ENCODE results near the gene ZRANB3. TPM values are rescaled to one million over a fixed set of nuclear protein-coding genes. Genes with fewer than 3 reads are reported as not detected.
A peak's percentile ranks its signal among the peaks of the same experiment; 100 is the strongest.
"Not testable (repeated sequence)": the region's sequence is repeated elsewhere in the genome, so short reads cannot be mapped to it uniquely, and the experiment has no call there.

Gene ZRANB3
- total RNA-seq, 1 donor from 2014 or later = 15.9 TPM

DNA sequence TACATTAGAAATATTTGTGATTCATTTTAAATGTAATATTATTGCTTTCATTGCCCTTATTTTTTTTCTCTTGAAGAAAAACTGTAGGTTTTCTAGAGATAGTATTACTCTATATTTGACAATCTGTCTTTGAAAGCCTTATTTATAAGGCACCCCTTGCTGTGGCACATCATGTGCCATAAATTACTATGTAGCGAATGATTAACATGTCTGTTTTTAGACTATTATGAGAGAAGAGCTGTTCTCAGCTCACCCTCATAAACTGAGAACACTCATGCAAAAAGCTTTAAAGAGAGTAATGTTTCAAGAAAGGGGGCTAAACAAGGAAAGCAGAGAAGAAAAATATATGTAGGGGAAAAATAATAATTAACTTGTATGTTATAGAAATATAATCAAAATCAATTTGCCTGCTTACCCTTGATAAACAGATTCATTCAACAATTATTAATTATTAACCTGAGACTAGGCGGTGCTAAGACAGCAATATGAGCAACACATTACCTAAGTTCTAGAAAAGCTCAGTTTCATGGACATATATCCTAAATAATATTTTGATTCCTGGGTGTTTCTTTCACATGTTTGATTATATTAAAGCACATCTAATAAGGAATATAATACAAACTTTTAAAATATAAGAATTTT is 409.9 kb downstream of the ZRANB3 start:
- no peak for DNase-seq

DNA sequence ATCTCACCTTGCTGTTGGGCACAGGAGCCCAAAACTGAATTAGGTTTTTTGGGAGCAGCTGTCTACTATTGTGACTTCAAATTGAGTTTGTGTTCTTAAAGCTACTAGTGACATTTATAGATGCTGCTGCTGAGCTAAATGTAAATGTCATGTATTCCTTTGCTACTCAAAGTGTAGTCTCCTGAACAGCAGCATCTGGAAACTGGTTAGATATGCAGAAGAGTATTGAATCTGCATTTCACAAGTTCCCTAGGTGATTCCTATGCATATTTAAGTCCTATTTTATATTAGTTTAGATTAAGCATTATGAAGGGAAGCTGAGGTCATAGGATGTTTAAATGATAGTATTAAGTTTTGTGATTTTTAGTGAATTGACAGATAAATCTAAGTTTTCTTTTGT is 411.4 kb downstream of the ZRANB3 start:
- DNase-seq = no peak

DNA sequence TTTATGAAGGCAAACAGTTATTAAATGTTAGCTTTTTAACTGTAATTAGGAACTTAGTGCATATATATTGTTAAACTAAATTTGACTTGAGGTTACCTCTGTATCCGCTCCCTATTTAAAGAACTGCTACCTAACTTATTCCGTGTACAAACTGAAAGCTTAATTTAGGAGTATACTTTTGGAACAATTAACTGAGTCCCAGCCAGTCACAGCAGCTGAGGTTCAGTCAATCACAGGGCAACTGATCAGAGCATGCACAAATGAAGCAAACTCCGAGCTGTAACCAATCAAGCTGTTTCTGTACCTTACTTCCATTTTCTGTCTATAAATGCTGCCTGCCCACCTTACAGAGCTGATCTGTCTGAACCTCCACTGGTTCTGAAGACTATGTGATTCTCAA is 417.7 kb downstream of the ZRANB3 start:
- no peak for DNase-seq

DNA sequence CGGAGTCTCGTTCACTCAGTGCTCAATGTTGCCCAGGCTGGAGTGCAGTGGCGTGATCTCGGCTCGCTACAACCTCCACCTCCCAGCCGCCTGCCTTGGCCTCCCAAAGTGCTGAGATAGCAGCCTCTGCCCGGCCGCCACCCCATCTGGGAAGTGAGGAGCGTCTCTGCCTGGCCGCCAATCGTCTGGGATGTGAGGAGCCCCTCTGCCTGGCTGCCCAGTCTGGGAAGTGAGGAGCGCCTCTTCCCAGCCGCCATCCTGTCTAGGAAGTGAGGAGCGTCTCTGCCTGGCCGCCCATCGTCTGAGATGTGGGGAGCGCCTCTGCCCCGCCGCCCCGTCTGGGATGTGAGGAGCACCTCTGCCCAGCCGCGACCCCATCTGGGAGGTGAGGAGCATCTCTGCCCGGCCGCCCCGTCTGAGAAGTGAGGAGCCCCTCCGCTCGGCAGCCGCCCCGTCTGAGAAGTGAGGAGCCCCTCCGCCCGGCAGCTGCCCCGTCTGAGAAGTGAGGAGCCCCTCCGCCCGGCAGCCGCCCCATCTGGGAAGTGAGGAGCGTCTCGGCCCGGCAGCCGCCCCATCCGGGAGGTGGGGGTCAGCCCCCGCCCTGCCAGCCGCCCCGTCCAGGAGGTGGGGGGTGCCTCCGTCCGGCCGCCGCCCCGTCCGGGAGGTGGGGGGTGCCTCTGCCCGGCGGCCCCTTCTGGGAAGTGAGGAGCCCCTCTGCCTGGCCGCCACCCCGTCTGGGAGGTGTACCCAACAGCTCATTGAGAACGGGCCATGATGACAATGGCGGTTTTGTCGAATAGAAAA is 425.3 kb downstream of the ZRANB3 start:
- DNase-seq = not testable (repeated sequence)

DNA sequence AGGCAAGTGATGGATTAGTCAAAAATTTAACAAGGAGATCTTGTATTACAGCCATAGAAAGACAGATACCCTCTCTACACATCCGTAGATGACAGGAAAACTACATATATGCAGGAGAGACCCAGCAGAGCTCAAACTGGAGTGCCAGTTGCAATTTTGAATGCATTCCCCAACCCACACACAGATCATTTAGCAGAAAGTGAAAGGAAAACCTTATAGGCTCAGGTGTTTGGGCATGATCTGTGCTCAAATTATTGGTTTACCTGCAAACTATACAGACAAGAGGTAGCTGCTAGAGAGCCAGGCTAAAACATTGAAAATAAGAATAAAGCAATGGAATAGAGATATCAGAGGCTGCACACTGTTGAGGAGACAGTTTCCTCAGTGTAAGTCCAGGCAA is 427.2 kb downstream of the ZRANB3 start:
- no peak for DNase-seq

DNA sequence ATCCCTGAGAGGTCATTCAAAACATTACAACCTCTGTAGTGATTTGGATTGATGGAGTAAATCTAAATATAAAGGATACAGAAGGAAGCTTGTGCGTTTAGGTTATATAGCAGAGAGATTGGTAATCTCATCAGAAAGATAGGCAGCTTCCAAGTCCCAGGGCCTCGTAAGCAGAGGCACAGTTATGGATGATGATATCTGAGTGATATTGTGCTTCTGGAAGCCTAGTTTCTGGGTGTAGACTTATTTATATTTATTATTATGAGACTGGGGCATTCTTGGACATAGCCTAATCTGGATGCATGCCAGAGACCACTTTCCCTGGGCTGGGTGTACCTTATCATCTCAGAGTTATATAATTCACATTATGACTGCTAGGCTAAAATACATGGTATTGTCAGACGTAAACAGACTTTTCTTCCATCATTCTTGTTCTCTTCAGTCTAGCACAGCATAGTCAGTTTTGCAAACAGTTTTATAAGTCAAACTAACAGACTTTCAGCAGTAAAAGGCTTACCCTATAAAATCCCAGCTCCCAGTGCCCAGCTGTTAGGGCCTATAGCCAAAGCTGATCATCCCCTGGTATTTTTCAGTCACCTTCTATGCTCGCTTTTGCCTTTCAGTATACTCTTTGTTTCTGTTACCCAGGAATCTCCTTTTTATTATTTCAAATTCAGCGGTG is 431.1 kb downstream of the ZRANB3 start:
- DNase-seq = peak; percentile 13

DNA sequence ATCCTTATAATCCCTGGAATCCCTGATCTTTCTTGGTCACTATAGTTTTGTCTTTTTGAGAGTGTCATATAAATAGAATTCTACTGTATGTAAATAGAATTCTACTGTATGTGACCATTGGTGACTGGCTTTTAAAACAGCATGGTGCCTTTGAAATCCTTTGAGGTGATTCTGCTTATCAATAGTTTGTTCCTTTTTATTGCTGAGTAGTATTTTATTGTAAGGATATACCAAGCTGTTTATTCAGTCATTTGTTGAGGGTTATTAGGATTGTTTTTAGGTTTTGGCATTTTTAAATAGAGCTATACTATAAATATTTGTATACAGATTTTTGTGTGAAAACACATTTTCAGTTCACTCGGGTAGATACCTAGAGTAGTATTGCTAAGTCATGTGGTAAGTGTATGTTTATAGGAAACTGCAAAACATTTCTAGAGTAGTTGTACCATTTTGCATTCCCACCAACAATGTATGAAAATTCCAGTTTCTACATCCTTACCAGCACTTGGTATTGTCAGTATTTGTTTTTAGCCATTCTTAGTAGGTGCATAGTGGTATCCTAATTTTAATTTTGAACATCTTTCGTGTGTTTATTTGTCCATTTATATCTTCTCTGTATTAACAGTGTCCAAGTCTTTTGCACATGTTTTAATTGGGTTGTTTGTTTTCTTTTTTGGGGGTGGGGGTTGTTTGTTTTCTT is 433.3 kb downstream of the ZRANB3 start:
- DNase-seq = no peak

DNA sequence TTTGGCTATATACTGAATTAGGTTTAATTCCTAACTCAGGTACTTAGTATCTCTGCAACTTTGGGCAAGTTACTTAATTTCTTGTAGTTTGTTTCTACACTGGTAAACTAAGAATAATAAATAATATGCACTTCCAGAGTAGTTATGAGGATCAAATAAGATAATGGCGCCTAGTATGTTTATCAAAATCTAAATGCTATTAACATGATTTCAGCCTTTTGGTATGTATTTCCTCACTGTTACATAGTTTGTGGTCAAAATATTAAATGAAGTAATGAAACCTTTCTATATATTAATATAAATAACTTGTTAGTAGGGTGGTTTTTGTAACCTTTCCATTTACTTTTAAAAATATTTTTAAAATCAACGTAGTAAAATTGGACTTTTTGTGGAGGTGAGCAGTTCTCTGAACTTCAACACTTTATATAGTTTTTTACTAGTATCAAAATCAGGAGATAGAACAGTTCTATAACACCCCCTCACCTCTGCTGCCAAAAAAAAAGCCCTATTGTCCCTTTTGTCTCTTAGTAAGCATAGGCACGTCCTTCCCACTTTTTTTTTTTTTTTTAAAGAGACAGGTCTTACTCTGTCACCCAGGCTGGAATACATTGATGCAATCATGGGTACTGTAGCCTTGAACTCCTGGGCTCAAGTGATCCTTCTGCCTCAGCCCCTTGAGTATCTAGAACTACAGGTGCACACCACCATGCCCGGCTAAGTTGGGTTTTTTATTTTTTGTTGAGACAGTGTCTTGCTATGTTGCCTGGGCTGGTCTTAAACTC is 434.2 kb downstream of the ZRANB3 start:
- DNase-seq = no peak

DNA sequence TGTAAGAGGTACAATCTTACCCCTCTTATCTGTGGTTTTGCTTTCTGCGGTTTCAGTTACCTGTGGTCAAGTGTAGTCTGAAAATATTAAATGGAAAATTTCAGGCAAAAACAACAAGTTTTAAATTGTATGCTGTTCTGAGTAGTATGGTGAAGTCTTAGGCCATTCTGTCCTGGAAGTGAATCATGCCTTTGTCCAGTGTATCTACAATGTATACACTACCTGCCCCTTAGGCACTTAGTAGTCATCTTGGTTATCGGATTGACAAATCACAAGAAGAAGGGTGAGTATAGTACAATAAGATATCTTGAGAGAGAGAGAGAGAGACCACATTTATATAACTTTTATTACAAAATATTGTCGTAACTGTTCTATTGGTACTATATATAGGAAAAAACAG is 435.4 kb downstream of the ZRANB3 start:
- DNase-seq = no peak

DNA sequence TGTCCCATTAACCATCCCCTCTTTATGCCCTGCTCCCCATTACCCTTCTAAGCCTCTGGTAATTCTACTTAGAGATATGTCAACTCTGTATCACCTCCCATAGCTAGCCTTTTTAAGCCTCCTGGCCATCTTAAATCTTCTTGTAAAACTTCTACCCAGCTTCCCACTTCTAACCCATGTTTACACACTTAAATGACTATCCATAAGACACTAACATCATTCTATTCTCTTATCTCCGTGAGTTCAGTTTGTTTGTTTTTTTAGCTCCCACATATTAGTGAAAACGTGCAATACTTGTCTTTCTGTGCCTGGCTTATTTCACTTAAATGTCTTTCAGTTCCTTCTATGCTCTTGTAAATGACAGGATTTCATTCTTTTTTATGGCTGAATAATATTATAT is 436.5 kb downstream of the ZRANB3 start:
- DNase-seq = no peak

DNA sequence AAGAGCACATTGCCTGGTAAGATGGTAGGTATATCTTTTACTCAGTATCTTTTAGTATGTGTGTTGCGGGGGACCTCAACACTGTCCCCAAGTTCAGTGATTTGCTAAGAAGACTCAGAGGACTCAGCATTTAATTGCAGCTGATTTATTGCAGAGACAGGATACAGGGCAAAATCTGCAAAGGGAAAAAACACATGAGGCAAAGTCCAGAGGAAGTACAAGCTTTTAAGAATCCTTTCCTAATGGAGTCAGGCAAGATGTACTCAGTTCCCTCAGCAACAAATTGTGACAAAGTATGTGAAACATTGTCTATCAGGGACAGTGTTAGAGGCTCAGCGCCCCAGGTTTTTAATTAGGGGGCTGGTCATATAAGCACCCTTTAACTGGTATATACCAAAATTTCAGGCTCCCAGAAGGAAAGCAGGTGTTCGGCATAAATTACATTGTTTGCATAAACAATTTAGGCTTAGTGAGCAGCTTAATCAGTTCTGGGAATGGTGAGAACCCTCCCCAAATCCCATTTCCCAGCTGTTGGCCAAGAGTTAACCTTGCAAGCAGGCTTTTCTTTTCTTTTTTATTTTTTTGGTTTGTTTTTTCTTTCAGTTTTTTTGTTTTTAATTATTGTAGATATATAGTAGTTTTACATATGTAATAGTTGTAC is 437.2 kb downstream of the ZRANB3 start:
- DNase-seq = peak; percentile 13

DNA sequence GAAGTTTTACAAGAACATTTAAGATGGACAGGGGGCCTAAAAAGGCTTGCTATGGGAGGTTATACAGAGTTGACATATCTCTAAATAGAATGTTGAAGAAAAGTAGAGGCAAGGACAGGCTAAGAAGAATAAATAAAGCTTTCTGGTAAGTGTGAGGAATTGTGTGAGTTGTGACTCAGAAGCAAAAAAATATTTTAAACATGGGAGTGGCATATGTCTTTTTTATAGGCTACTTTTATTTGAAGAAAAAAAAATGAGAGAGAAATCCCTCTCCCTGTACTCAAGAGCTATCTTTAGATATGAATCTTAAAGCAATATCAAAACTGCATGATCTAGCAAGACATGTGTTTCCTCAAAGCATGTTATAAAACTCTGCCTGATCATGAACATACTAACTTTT is 437.8 kb downstream of the ZRANB3 start:
- DNase-seq = no peak

DNA sequence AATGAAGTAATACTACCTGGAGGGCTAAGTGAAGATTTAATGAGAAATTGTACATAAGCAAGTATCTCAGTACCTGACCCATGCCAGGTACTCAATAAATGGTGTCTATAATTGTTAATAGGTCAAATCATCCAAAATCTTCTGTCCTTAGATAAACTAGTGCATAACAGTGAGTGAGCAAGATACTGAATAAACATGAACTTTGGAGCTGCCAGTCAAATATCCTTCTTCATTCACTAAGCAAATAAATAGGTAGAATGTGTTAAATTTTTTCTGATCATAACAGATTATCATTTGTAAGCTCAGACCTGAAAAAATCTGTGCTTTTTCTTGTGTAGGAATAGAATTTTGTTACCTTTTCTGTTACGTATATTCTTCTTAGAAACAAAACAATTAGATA is 439.3 kb downstream of the ZRANB3 start:
- no peak for DNase-seq

DNA sequence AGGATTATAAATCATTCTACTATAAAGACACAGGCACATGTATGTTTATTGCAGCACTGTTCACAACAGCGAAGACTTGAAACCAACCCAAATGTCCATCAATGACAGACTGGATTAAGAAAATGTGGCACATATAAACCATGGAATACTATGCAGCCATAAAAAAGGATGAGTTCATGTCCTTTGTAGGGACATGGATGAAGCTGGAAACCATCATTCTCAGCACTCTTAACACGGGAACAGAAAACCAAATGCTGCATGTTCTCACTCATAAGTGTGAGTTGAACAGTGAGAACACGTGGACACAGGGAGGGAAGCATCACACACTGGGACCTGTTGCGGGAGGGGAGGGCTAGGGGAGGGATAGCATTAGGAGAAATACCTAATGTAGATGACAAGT is 441.4 kb downstream of the ZRANB3 start:
- DNase-seq = not testable (repeated sequence)

Small RNAs within 50 kb of the gene (small RNA-seq; reads per million reads assigned to genes)
- 0.29 reads per million, percentile 50 among the genes with 10 or more reads in this experiment for gene SNORA40B (ENCODE audit: low replicate concordance)

Other genes with a start within 250 kb of the ZRANB3 start
- gene R3HDM1, start 266 bp upstream of the ZRANB3 start, total RNA-seq = 17.6 TPM
- 89.9 TPM for gene UBXN4, start 210.6 kb upstream of the ZRANB3 start, total RNA-seq

All from tongue (tissue), 3 donors.